Hepatocyte (in vitro differentiated cells): ENCODE data around the gene ZNF804B.

Source experiments
- CTCF ChIP-seq: fragments of 200-600 bp; sonication (generic); IDR thresholded peaks from 2 replicates; pipeline ENCODE4 v1.5.1; 2016; ENCODE audit warnings: antibody characterized with exemption, mild to moderate bottlenecking; ENCODE audit not compliant: poor library complexity
- EZH2 ChIP-seq: fragments of 200-600 bp; sonication (generic); IDR thresholded peaks from 2 replicates; pipeline ENCODE4 v1.6.1; 2016; ENCODE audit warnings: antibody characterized with exemption, mild to moderate bottlenecking, borderline replicate concordance

GRCh38 chr7:89017695-89018094 is 258.2 kb downstream of the ZNF804B start:
- TF ChIP-seq CTCF = no peak
- TF ChIP-seq EZH2 = no peak
